Stimulated activated CD8-positive, alpha-beta memory T cell treated with anti-CD3 and anti-CD28 coated beads, Interleukin-15, amount 100 ng/mL, for 48 hours (primary cell): Measurements from ENCODE around the gene SELENOH.
"Not testable (repeated sequence)": the region's sequence is repeated elsewhere in the genome, so short reads cannot be mapped to it uniquely, and the experiment has no call there.

Experiments
- DNase-seq, 2 donors: peaks; one replicate each; pipeline ENCODE4 v3.0.0-alpha.2; 2020; ENCODE audit warnings: low read depth in 2 of 2

Gene SELENOH

GRCh38 chr11:57741132-57742086 lies at the start of gene SELENOH:
Gene SELENOH (plus strand): TSS chr11:57741491. CDS start chr11:57741596, 105 bp downstream.
- peak; percentile 95 to 96 for DNase-seq

GRCh38 chr11:57698843-57699365 lies 42.4 kb upstream of the SELENOH start:
- no peak for DNase-seq

- no peak for DNase-seq
These were observed 41.5 kb upstream of the SELENOH start for GRCh38 chr11:57699813-57700212.

GRCh38 chr11:57700425-57700824 lies 40.9 kb upstream of the SELENOH start:
- DNase-seq: no peak

GRCh38 chr11:57703341-57703740 lies 38.0 kb upstream of the SELENOH start:
- no peak for DNase-seq

GRCh38 chr11:57704932-57705331 lies 36.4 kb upstream of the SELENOH start:
- DNase-seq: no peak

- not testable (repeated sequence) for DNase-seq
These were observed 35.9 kb upstream of the SELENOH start for GRCh38 chr11:57705432-57705831.

- no peak for DNase-seq
These were observed 31.4 kb upstream of the SELENOH start for GRCh38 chr11:57709802-57710367.

GRCh38 chr11:57711414-57712255 lies 29.7 kb upstream of the SELENOH start, which contains the start of gene MED19:
Gene MED19 (minus strand): TSS chr11:57712215. CDS start chr11:57712179, 36 bp downstream.
- peak; percentile 60 to 70 for DNase-seq

- DNase-seq: peak; percentile 83 to 84
These were observed 28.8 kb upstream of the SELENOH start, which contains the start of gene TMX2 for GRCh38 chr11:57712256-57713150. Gene TMX2 (plus strand): TSS chr11:57712593. CDS start chr11:57712619, 26 bp downstream.

GRCh38 chr11:57713835-57714234 lies 27.5 kb upstream of the SELENOH start:
- DNase-seq: no peak

- not testable (repeated sequence) for DNase-seq
These were observed 24.6 kb upstream of the SELENOH start for GRCh38 chr11:57716726-57717125.

GRCh38 chr11:57727185-57727584 lies 14.1 kb upstream of the SELENOH start:
- DNase-seq: no peak

- DNase-seq: no peak
These were observed 12.5 kb upstream of the SELENOH start for GRCh38 chr11:57728829-57729228.

- no peak for DNase-seq
These were observed 11.8 kb upstream of the SELENOH start for GRCh38 chr11:57729479-57729878.

GRCh38 chr11:57732661-57733060 lies 8.6 kb upstream of the SELENOH start:
- no peak for DNase-seq

- no peak for DNase-seq
These were observed 5.5 kb upstream of the SELENOH start for GRCh38 chr11:57735619-57736298.

- DNase-seq: no peak
These were observed 779 bp downstream of the SELENOH start for GRCh38 chr11:57742087-57742452.

GRCh38 chr11:57744357-57744756 lies 3.1 kb downstream of the SELENOH start:
- no peak for DNase-seq

- no peak for DNase-seq
These were observed 3.9 kb downstream of the SELENOH start for GRCh38 chr11:57745206-57745605.
